Measurements from ENCODE around the gene CD44.

- no peak for TF ChIP-seq CTCF (IDR thresholded peaks at IDR 0.05)
- TF ChIP-seq POLR2A (IDR thresholded peaks at IDR 0.05), result no peak
Measured at GRCh38 chr11:35245056-35245455, 106.1 kb downstream of the CD44 start.

Data from right lobe of liver (tissue), 4 donors.